Measurements from ENCODE around the gene ARHGEF28.

ARHGEF28 gene

GRCh38 chr5:73865315-73865714, 239.3 kb downstream of the ARHGEF28 start:
- no peak overlapping the region for H3K4me3 ChIP-seq (ENCODE audit: low read depth, low read length)
- no peaks in the 10 kb centered on the region for H3K79me2 ChIP-seq (ENCODE audit: control insufficient read depth, insufficient read depth, low read length, unreplicated experiment)
- H3K27me3 ChIP-seq (ENCODE audit: insufficient read depth, low read length): no peaks in the 10 kb centered on the region
- H2AFZ ChIP-seq (ENCODE audit: low read length, unreplicated experiment): no peak overlapping the region
- no peak overlapping the region for H3K27ac ChIP-seq (ENCODE audit: low read depth, low read length)
- H3K36me3 ChIP-seq (ENCODE audit: insufficient read depth, low read length): peaks cover 8% of the 10 kb centered on the region
- peaks cover 16% of the 10 kb centered on the region for H3K4me1 ChIP-seq (ENCODE audit: control insufficient read depth, insufficient read depth, low read length, unreplicated experiment)

- Histone ChIP-seq H3K4me1 (ENCODE audit: control insufficient read depth, insufficient read depth, low read length, unreplicated experiment) (no peaks in the 10 kb centered on the region), H2AFZ (ENCODE audit: low read length, unreplicated experiment) (no peak overlapping the region), H3K4me3 (ENCODE audit: low read depth, low read length) (no peak overlapping the region), H3K27me3 (ENCODE audit: insufficient read depth, low read length) (no peaks in the 10 kb centered on the region), H3K36me3 (ENCODE audit: insufficient read depth, low read length) (peaks cover 8% of the 10 kb centered on the region), H3K27ac (ENCODE audit: low read depth, low read length) (no peak overlapping the region), H3K79me2 (ENCODE audit: control insufficient read depth, insufficient read depth, low read length, unreplicated experiment) (no peaks in the 10 kb centered on the region)
Measured at GRCh38 chr5:73867345-73868335, 241.6 kb downstream of the ARHGEF28 start.

DNA sequence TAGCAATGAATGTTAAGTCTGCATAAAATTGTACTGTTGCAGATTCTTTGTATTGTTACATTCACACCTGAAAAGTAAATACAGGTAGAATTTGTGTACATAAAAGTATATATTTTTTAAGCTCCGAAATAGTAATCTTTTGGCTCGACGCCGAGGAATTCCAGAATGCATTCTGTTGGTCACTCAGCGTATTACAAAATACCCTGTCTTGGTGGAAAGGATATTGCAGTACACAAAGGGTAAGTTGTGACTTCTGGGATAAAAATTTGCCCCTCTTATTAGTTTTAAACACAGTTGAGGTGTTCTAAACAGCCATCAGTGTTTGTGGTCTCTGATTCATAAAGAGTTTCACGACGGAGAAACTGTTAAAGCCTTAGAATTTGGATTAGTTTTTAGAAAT, 257.6 kb downstream of the ARHGEF28 start:
- H3K4me3 ChIP-seq (ENCODE audit: low read depth, low read length): no peak overlapping the region
- H3K27me3 ChIP-seq (ENCODE audit: insufficient read depth, low read length): no peaks in the 10 kb centered on the region
- peaks cover 6% of the 10 kb centered on the region; the same call in 1 of the 2 replicates for H3K36me3 ChIP-seq (ENCODE audit: insufficient read depth, low read length)

GRCh38 chr5:73887688-73888087, 261.7 kb downstream of the ARHGEF28 start:
- Histone ChIP-seq H3K4me1 (ENCODE audit: control insufficient read depth, insufficient read depth, low read length, unreplicated experiment) (peaks cover 5% of the 10 kb centered on the region), H3K79me2 (ENCODE audit: control insufficient read depth, insufficient read depth, low read length, unreplicated experiment) (no peaks in the 10 kb centered on the region), H3K36me3 (ENCODE audit: insufficient read depth, low read length) (peaks cover 37% of the 10 kb centered on the region), H3K4me3 (ENCODE audit: low read depth, low read length) (no peak overlapping the region), H2AFZ (ENCODE audit: low read length, unreplicated experiment) (no peak overlapping the region), H3K27ac (ENCODE audit: low read depth, low read length) (no peak overlapping the region), H3K27me3 (ENCODE audit: insufficient read depth, low read length) (no peaks in the 10 kb centered on the region)

More for the DNA sequence above, 257.6 kb downstream of the ARHGEF28 start:
- Histone ChIP-seq H3K4me1 (ENCODE audit: control insufficient read depth, insufficient read depth, low read length, unreplicated experiment) (no peaks in the 10 kb centered on the region), H3K79me2 (ENCODE audit: control insufficient read depth, insufficient read depth, low read length, unreplicated experiment) (no peaks in the 10 kb centered on the region), H2AFZ (ENCODE audit: low read length, unreplicated experiment) (no peak overlapping the region), H3K27ac (ENCODE audit: low read depth, low read length) (no peak overlapping the region)

GRCh38 chr5:73890569-73890968, 264.6 kb downstream of the ARHGEF28 start:
- Histone ChIP-seq H3K4me1 (ENCODE audit: control insufficient read depth, insufficient read depth, low read length, unreplicated experiment) (peaks cover 13% of the 10 kb centered on the region), H3K4me3 (ENCODE audit: low read depth, low read length) (no peak overlapping the region), H3K79me2 (ENCODE audit: control insufficient read depth, insufficient read depth, low read length, unreplicated experiment) (no peaks in the 10 kb centered on the region), H3K27ac (ENCODE audit: low read depth, low read length) (no peak overlapping the region), H3K36me3 (ENCODE audit: insufficient read depth, low read length) (peaks cover 44% of the 10 kb centered on the region), H2AFZ (ENCODE audit: low read length, unreplicated experiment) (no peak overlapping the region), H3K27me3 (ENCODE audit: insufficient read depth, low read length) (no peaks in the 10 kb centered on the region)

- Histone ChIP-seq H3K36me3 (ENCODE audit: insufficient read depth, low read length) (peaks cover 44% of the 10 kb centered on the region), H3K27ac (ENCODE audit: low read depth, low read length) (peak overlapping the region; percentile 66)
Measured at GRCh38 chr5:73892218-73892617, 266.2 kb downstream of the ARHGEF28 start.

DNA sequence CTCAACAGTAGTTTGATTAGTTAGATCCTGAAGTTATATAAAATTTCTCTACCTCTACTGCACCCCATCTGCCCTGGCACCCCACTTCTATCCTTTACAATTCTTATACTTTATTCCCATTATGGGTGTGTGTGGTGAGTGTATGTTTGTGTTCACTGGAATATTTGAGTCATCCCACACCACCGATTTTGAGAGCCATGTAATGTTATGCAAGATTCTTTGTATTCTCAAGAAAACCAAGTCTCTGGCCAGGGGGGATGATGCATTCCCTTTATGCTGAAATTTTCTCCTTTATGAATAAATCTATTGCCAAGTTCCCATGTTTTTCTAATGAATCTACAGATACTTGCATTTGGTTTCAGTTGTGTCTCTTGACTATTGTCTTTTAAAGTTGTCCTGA, 266.8 kb downstream of the ARHGEF28 start:
- H3K4me3 ChIP-seq (ENCODE audit: low read depth, low read length): no peak overlapping the region
- H3K36me3 ChIP-seq (ENCODE audit: insufficient read depth, low read length): peaks cover 44% of the 10 kb centered on the region
- peak overlapping the region; percentile 80 for H3K27ac ChIP-seq (ENCODE audit: low read depth, low read length)
- no peaks in the 10 kb centered on the region for H3K79me2 ChIP-seq (ENCODE audit: control insufficient read depth, insufficient read depth, low read length, unreplicated experiment)
- H3K27me3 ChIP-seq (ENCODE audit: insufficient read depth, low read length): no peaks in the 10 kb centered on the region
- peaks cover 13% of the 10 kb centered on the region for H3K4me1 ChIP-seq (ENCODE audit: control insufficient read depth, insufficient read depth, low read length, unreplicated experiment)
- no peak overlapping the region for H2AFZ ChIP-seq (ENCODE audit: low read length, unreplicated experiment)

More at GRCh38 chr5:73892218-73892617, 266.2 kb downstream of the ARHGEF28 start:
- H3K27me3 ChIP-seq (ENCODE audit: insufficient read depth, low read length): no peaks in the 10 kb centered on the region
- H2AFZ ChIP-seq (ENCODE audit: low read length, unreplicated experiment): no peak overlapping the region
- peaks cover 13% of the 10 kb centered on the region for H3K4me1 ChIP-seq (ENCODE audit: control insufficient read depth, insufficient read depth, low read length, unreplicated experiment)
- no peak overlapping the region for H3K4me3 ChIP-seq (ENCODE audit: low read depth, low read length)
- no peaks in the 10 kb centered on the region for H3K79me2 ChIP-seq (ENCODE audit: control insufficient read depth, insufficient read depth, low read length, unreplicated experiment)

GRCh38 chr5:73893813-73894212, 267.8 kb downstream of the ARHGEF28 start:
- Histone ChIP-seq H3K4me1 (ENCODE audit: control insufficient read depth, insufficient read depth, low read length, unreplicated experiment) (peaks cover 13% of the 10 kb centered on the region), H3K27me3 (ENCODE audit: insufficient read depth, low read length) (no peaks in the 10 kb centered on the region), H3K36me3 (ENCODE audit: insufficient read depth, low read length) (peaks cover 44% of the 10 kb centered on the region), H3K4me3 (ENCODE audit: low read depth, low read length) (no peak overlapping the region), H3K79me2 (ENCODE audit: control insufficient read depth, insufficient read depth, low read length, unreplicated experiment) (no peaks in the 10 kb centered on the region), H3K27ac (ENCODE audit: low read depth, low read length) (no peak overlapping the region), H2AFZ (ENCODE audit: low read length, unreplicated experiment) (no peak overlapping the region)

DNA sequence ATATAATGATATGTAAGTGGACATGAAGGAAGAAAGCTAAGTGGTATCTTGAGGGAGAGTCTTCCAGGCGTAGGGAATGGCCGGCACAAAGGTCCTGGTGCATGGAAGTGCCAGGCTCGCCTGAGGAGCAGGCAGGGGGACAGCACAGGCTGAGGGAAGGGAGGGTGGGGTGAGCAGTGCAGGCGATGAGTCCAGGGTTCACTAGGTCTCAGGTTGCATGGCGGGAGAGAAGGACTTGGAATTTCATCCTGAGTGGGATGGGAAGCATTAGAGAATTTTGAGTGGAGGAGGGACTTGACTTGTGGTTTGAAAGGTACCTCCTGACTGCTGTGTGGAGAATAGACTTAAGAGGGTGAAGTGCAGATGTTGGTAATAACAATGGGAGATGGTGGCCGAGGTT, 268.9 kb downstream of the ARHGEF28 start:
- no peak overlapping the region for H3K27ac ChIP-seq (ENCODE audit: low read depth, low read length)
- H3K4me3 ChIP-seq (ENCODE audit: low read depth, low read length): no peak overlapping the region
- H2AFZ ChIP-seq (ENCODE audit: low read length, unreplicated experiment): no peak overlapping the region
- no peaks in the 10 kb centered on the region for H3K79me2 ChIP-seq (ENCODE audit: control insufficient read depth, insufficient read depth, low read length, unreplicated experiment)
- H3K27me3 ChIP-seq (ENCODE audit: insufficient read depth, low read length): no peaks in the 10 kb centered on the region
- peaks cover 13% of the 10 kb centered on the region for H3K4me1 ChIP-seq (ENCODE audit: control insufficient read depth, insufficient read depth, low read length, unreplicated experiment)
- peaks cover 36% of the 10 kb centered on the region for H3K36me3 ChIP-seq (ENCODE audit: insufficient read depth, low read length)

GRCh38 chr5:73895471-73895870, 269.5 kb downstream of the ARHGEF28 start:
- no peak overlapping the region for H3K4me3 ChIP-seq (ENCODE audit: low read depth, low read length)
- no peak overlapping the region for H2AFZ ChIP-seq (ENCODE audit: low read length, unreplicated experiment)
- peaks cover 13% of the 10 kb centered on the region for H3K4me1 ChIP-seq (ENCODE audit: control insufficient read depth, insufficient read depth, low read length, unreplicated experiment)
- H3K36me3 ChIP-seq (ENCODE audit: insufficient read depth, low read length): peaks cover 30% of the 10 kb centered on the region
- H3K27ac ChIP-seq (ENCODE audit: low read depth, low read length): no peak overlapping the region
- no peaks in the 10 kb centered on the region for H3K79me2 ChIP-seq (ENCODE audit: control insufficient read depth, insufficient read depth, low read length, unreplicated experiment)
- H3K27me3 ChIP-seq (ENCODE audit: insufficient read depth, low read length): no peaks in the 10 kb centered on the region

DNA sequence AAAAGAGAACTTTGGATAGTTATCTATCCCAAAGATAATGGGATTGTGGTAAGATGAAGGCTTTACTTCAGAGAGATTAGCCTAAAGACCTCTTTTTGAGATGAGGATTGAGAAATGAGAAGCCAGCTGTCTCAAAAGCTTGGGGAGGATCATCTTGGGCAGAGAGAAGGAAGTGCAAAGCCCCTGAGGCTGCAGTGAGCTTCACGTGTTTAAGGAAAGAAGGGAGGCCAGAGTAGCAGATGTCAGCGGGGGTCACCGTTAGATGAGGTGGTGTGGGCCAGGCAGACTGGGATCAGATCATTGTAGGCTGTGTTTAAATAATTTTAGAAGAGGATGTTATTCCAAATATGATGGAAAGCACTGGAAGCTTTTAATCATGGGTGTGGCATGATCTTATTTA, 270.1 kb downstream of the ARHGEF28 start:
- H3K4me3 ChIP-seq (ENCODE audit: low read depth, low read length): no peak overlapping the region
- H2AFZ ChIP-seq (ENCODE audit: low read length, unreplicated experiment): no peak overlapping the region
- H3K36me3 ChIP-seq (ENCODE audit: insufficient read depth, low read length): peaks cover 23% of the 10 kb centered on the region
- no peaks in the 10 kb centered on the region for H3K79me2 ChIP-seq (ENCODE audit: control insufficient read depth, insufficient read depth, low read length, unreplicated experiment)
- H3K27me3 ChIP-seq (ENCODE audit: insufficient read depth, low read length): no peaks in the 10 kb centered on the region
- peaks cover 18% of the 10 kb centered on the region for H3K4me1 ChIP-seq (ENCODE audit: control insufficient read depth, insufficient read depth, low read length, unreplicated experiment)
- no peak overlapping the region for H3K27ac ChIP-seq (ENCODE audit: low read depth, low read length)
